ENCODE results near the gene C12orf60.

C12orf60 gene

DNA sequence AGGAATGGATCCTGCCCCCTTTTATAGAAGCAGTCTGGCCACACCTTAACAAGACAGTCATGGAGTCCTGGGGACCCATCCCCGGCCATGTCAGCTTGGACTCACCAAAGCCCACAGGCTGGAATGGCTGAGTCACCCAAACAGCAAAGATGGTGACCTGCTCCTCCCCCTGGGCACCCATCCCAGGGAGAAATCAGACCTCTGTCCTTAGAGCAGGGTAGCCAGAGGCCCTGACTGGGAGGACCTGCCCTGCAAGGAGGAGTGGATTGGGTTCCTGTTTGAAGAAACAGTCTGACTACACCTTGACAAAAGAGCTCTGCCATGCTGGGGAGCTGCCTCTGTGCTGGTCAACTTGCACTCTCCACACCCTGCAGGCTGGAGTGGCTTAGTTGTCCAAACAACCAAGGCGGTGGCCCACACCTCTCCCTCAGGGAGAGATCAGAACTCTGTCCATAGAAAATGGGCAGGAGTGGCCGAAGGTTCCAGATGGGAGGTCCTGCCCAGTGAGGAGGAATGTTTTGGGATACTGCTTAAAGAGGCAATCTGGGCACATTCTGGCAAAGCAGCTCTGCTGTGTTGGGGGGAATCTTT is 65.5 kb downstream of the C12orf60 start:
- no peaks in the 10 kb centered on the region for H3K36me3 ChIP-seq (ENCODE audit: insufficient read depth, low read length)
- no peak overlapping the region for H3K9ac ChIP-seq (ENCODE audit: low read depth, low read length)
- peaks cover 9% of the 10 kb centered on the region for H3K9me3 ChIP-seq (ENCODE audit: insufficient read depth, low read length, severe bottlenecking)
- no peak for ATAC-seq (ENCODE audit: insufficient read depth, low read depth)
- H3K4me2 ChIP-seq (ENCODE audit: insufficient read depth, low read length), result no peak overlapping the region
- no peak overlapping the region for H3K27ac ChIP-seq (ENCODE audit: low read length)
- no peaks in the 10 kb centered on the region for H3K4me1 ChIP-seq (ENCODE audit: insufficient read depth, low read length)
- no peak overlapping the region for H2AFZ ChIP-seq (ENCODE audit: low read depth, low read length)
- DNase-seq, result no peak
- TF ChIP-seq, protein P1, sequence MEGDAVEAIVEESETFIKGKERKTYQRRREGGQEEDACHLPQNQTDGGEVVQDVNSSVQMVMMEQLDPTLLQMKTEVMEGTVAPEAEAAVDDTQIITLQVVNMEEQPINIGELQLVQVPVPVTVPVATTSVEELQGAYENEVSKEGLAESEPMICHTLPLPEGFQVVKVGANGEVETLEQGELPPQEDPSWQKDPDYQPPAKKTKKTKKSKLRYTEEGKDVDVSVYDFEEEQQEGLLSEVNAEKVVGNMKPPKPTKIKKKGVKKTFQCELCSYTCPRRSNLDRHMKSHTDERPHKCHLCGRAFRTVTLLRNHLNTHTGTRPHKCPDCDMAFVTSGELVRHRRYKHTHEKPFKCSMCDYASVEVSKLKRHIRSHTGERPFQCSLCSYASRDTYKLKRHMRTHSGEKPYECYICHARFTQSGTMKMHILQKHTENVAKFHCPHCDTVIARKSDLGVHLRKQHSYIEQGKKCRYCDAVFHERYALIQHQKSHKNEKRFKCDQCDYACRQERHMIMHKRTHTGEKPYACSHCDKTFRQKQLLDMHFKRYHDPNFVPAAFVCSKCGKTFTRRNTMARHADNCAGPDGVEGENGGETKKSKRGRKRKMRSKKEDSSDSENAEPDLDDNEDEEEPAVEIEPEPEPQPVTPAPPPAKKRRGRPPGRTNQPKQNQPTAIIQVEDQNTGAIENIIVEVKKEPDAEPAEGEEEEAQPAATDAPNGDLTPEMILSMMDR (IDR thresholded peaks at IDR 0.05; ENCODE audit: borderline replicate concordance, extremely low read depth, low read length, poor library complexity, severe bottlenecking), result no peak
- TF ChIP-seq EZH2 (IDR thresholded peaks at IDR 0.05; ENCODE audit: borderline replicate concordance, low read depth, low read length, severe bottlenecking), result no peak
- H3K27me3 ChIP-seq (ENCODE audit: insufficient read depth, low read length, poor library complexity), result no peaks in the 10 kb centered on the region
- H3K4me3 ChIP-seq (ENCODE audit: low read depth in 1 of 2, low read length in 2 of 2), result no peak overlapping the region
- H3K79me2 ChIP-seq (ENCODE audit: insufficient read depth, low read length), result no peaks in the 10 kb centered on the region
- H4K20me1 ChIP-seq (ENCODE audit: insufficient read depth, low read length), result no peaks in the 10 kb centered on the region

DNA sequence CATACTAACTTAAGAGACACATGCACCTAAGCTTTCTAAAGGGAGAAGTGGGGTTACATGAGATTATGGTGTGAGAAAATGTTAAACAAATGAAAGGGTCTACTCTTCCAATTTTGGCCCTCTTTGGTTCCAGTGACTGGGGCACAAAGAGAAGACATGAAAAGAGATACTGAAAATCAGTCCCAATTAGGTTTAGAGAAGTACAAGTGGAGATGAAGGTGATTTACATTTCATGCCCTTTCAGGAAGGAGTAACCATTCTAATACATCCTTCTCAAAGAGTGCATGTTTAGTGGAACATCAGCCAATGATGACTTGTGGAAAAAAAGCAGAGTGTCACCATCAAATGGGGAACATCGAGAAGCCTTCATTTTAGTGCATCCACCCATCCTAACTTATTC is 67.8 kb downstream of the C12orf60 start:
- H4K20me1 ChIP-seq (ENCODE audit: insufficient read depth, low read length), result no peaks in the 10 kb centered on the region
- H3K4me1 ChIP-seq (ENCODE audit: insufficient read depth, low read length), result no peaks in the 10 kb centered on the region
- no peak overlapping the region for H2AFZ ChIP-seq (ENCODE audit: low read depth, low read length)
- H3K9me3 ChIP-seq (ENCODE audit: insufficient read depth, low read length, severe bottlenecking), result peaks cover 9% of the 10 kb centered on the region
- no peak overlapping the region for H3K4me2 ChIP-seq (ENCODE audit: insufficient read depth, low read length)
- no peak overlapping the region for H3K27ac ChIP-seq (ENCODE audit: low read length)
- DNase-seq, result no peak
- H3K36me3 ChIP-seq (ENCODE audit: insufficient read depth, low read length), result no peaks in the 10 kb centered on the region
- H3K79me2 ChIP-seq (ENCODE audit: insufficient read depth, low read length), result no peaks in the 10 kb centered on the region
- no peak overlapping the region for H3K4me3 ChIP-seq (ENCODE audit: low read depth in 1 of 2, low read length in 2 of 2)
- TF ChIP-seq, protein P1 (IDR thresholded peaks at IDR 0.05; ENCODE audit: borderline replicate concordance, extremely low read depth, low read length, poor library complexity, severe bottlenecking), result no peak
- TF ChIP-seq EZH2 (IDR thresholded peaks at IDR 0.05; ENCODE audit: borderline replicate concordance, low read depth, low read length, severe bottlenecking), result no peak
- no peak for ATAC-seq (ENCODE audit: insufficient read depth, low read depth)
- no peaks in the 10 kb centered on the region for H3K27me3 ChIP-seq (ENCODE audit: insufficient read depth, low read length, poor library complexity)
- H3K9ac ChIP-seq (ENCODE audit: low read depth, low read length), result no peak overlapping the region

DNA sequence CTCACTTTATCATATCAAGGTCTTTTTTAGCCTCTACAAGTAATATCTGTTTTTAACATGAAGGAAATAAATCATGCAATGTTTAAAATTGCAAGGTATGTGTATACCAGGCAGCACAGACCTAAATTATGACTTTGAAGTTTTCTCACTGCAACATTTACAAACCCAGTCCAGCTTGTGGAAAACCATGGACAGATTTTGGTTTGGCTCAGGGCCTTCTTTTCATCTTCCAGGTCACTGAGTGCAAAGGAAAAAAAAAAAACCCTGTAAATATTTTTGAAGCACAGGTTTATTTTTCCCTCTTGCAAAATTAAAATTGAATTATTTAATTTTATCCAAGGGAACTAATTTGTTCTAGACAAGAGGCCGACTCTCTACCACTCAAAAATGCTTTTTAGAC is 68.4 kb downstream of the C12orf60 start:
- Histone ChIP-seq H3K4me1 (ENCODE audit: insufficient read depth, low read length) (no peaks in the 10 kb centered on the region), H3K9me3 (ENCODE audit: insufficient read depth, low read length, severe bottlenecking) (peaks cover 9% of the 10 kb centered on the region), H3K4me3 (ENCODE audit: low read depth in 1 of 2, low read length in 2 of 2) (no peak overlapping the region), H2AFZ (ENCODE audit: low read depth, low read length) (no peak overlapping the region), H3K27me3 (ENCODE audit: insufficient read depth, low read length, poor library complexity) (no peaks in the 10 kb centered on the region), H3K36me3 (ENCODE audit: insufficient read depth, low read length) (no peaks in the 10 kb centered on the region), H3K4me2 (ENCODE audit: insufficient read depth, low read length) (no peak overlapping the region), H3K79me2 (ENCODE audit: insufficient read depth, low read length) (no peaks in the 10 kb centered on the region), H4K20me1 (ENCODE audit: insufficient read depth, low read length) (no peaks in the 10 kb centered on the region), H3K9ac (ENCODE audit: low read depth, low read length) (no peak overlapping the region), H3K27ac (ENCODE audit: low read length) (no peak overlapping the region)
- ATAC-seq (ENCODE audit: insufficient read depth, low read depth) (no peak), DNase-seq (no peak)
- TF ChIP-seq EZH2 (IDR thresholded peaks at IDR 0.05; ENCODE audit: borderline replicate concordance, low read depth, low read length, severe bottlenecking), result no peak
- TF ChIP-seq, protein P1 (IDR thresholded peaks at IDR 0.05; ENCODE audit: borderline replicate concordance, extremely low read depth, low read length, poor library complexity, severe bottlenecking), result no peak
